Activated naive CD4-positive, alpha-beta T cell treated with anti-CD3 and anti-CD28 coated beads, Interleukin-2, amount 50 U/mL, for 16 hours (primary cell): Measurements from ENCODE around the gene CYBA.
"Not testable (repeated sequence)": the region's sequence is repeated elsewhere in the genome, so short reads cannot be mapped to it uniquely, and the experiment has no call there.

Source experiments
- DNase-seq: peaks from one replicate; pipeline ENCODE4 v3.0.0-alpha.2; 2020

Gene CYBA

GRCh38 chr16:88609426-88609825, 41.4 kb downstream of the CYBA start:
- not testable (repeated sequence) for DNase-seq

- DNase-seq = no peak
Observed at GRCh38 chr16:88608076-88608475, 42.8 kb downstream of the CYBA start.

GRCh38 chr16:88606148-88606757, 44.6 kb downstream of the CYBA start:
- DNase-seq = no peak

GRCh38 chr16:88605186-88606147, 45.4 kb downstream of the CYBA start:
- DNase-seq = no peak

GRCh38 chr16:88602091-88602490, 48.8 kb downstream of the CYBA start:
- DNase-seq = no peak

GRCh38 chr16:88601313-88602036, 49.4 kb downstream of the CYBA start:
- DNase-seq = no peak

GRCh38 chr16:88600539-88600896, 50.3 kb downstream of the CYBA start:
- DNase-seq = no peak

GRCh38 chr16:88599825-88600538, 50.9 kb downstream of the CYBA start:
- no peak for DNase-seq

- DNase-seq = no peak
Observed at GRCh38 chr16:88599092-88599733, 51.6 kb downstream of the CYBA start.

- no peak for DNase-seq
Observed at GRCh38 chr16:88597856-88598491, 52.9 kb downstream of the CYBA start.

- DNase-seq = no peak
Observed at GRCh38 chr16:88596483-88596882, 54.4 kb downstream of the CYBA start.

GRCh38 chr16:88595921-88596320, 54.9 kb downstream of the CYBA start:
- no peak for DNase-seq

- DNase-seq = no peak
Observed at GRCh38 chr16:88595101-88595500, 55.8 kb downstream of the CYBA start.

- DNase-seq = no peak
Observed at GRCh38 chr16:88593910-88594309, 56.9 kb downstream of the CYBA start.

GRCh38 chr16:88593489-88593888, 57.4 kb downstream of the CYBA start:
- DNase-seq = no peak
